Testis (tissue), 2 donors: ENCODE results near the gene ABHD17B.

Source experiments
- CTCF ChIP-seq, 3 experiments: fragments of 450-650 bp in 2 of 3; fragments of 200-600 bp in 1 of 3; sonication (generic) in 1 of 3; IDR thresholded peaks; one replicate each; pipeline ENCODE4 v1.5.1; 2016 to 2019; ENCODE audit warnings: antibody characterized with exemption in 3 of 3, mild to moderate bottlenecking in 2 of 3, moderate library complexity in 1 of 3
- POLR2A ChIP-seq: fragments of 450-650 bp; IDR thresholded peaks from one replicate; pipeline ENCODE4 v1.6.1; 2017; ENCODE audit warnings: antibody characterized with exemption, mild to moderate bottlenecking, moderate library complexity

DNA sequence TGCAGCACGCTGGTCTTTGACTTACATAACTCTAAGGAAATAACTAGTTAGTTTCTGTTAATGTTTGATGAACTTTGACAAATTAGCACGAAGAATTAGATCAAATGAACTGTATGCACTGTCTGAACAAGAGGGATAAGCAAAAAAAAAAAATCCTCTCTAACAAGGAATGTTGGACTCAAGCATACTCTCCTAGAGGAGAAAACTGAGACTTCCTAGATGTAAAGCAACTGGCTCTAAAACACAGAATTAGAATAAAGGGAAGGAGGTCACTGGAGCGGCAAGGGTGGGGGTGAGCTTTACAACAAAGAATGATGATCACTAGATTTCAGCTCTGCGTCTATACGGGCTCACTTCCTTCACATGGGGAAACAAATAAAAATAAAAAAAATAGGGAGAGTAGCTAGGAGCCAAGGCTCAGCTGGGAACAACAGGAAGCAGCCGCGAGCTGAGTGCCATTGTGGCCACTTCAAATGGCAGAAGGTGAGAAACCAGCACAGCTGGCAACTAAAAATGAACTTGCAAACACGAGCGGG, 94.0 kb downstream of the ABHD17B start:
- TF ChIP-seq POLR2A (no peak), CTCF (IDR thresholded peaks at IDR 0.05) (no peak)
